Esophagus muscularis mucosa (tissue), 4 donors: ENCODE data around the gene CIT. TPM values are rescaled to one million over a fixed set of nuclear protein-coding genes. Genes with fewer than 3 reads are reported as not detected.

Experiments used
- DNase-seq: peaks from one replicate; pipeline ENCODE4 v3.0.0-alpha.2; 2017; ENCODE audit errors: extremely low spot score
- H3K27ac ChIP-seq, 4 donors: fragments of 200-600 bp; sonication (generic); replicated peaks in 1 of 4; 1 replicate in 3 of 4; 2 replicates in 1 of 4; pipeline ENCODE4 v1.5.1; 2016 to 2019; ENCODE audit warnings: mild to moderate bottlenecking in 1 of 4
- H3K27me3 ChIP-seq, 4 donors: fragments of 200-600 bp; sonication (generic); one replicate each; pipeline versions ENCODE4 v1.5.1 to v1.6.0; 2016 to 2019
- H3K36me3 ChIP-seq, 4 donors: fragments of 200-600 bp; sonication (generic); one replicate each; pipeline ENCODE4 v1.5.1; 2016 to 2019
- H3K4me1 ChIP-seq, 4 donors: fragments of 200-600 bp; sonication (generic); one replicate each; pipeline ENCODE4 v1.5.1; 2016 to 2019
- H3K4me3 ChIP-seq, 4 donors: fragments of 200-600 bp; sonication (generic); 1 replicate in 2 of 4; 2 replicates in 2 of 4; pipeline ENCODE4 v1.5.1; 2016 to 2019; ENCODE audit warnings: mild to moderate bottlenecking in 4 of 4, moderate library complexity in 1 of 4
- H3K9me3 ChIP-seq, 4 donors: fragments of 200-600 bp; sonication (generic); 1 replicate in 3 of 4; 2 replicates in 1 of 4; pipeline ENCODE4 v1.5.1; 2016 to 2019
- CTCF ChIP-seq, 3 experiments: fragments of 200-600 bp in 2 of 3; fragments of 450-650 bp in 1 of 3; sonication (generic) in 2 of 3; IDR thresholded peaks; one replicate each; pipeline ENCODE4 v1.5.1; 2017 to 2019; ENCODE audit warnings: antibody characterized with exemption in 3 of 3, mild to moderate bottlenecking in 2 of 3, moderate library complexity in 1 of 3
- EP300 ChIP-seq: sonication (generic); formaldehyde crosslinking; IDR thresholded peaks from one replicate; pipeline ENCODE4 v1.6.1; 2017; ENCODE audit warnings: antibody characterized with exemption
- POLR2A ChIP-seq: fragments of 450-650 bp; IDR thresholded peaks from one replicate; pipeline ENCODE4 v1.6.1; 2017; ENCODE audit warnings: antibody characterized with exemption, moderate library complexity, mild to moderate bottlenecking, low read depth
- POLR2AphosphoS5 ChIP-seq, 2 donors: sonication (generic); formaldehyde crosslinking; IDR thresholded peaks; one replicate each; pipeline ENCODE4 v1.6.1; 2017; ENCODE audit warnings: antibody characterized with exemption in 2 of 2
- WGBS: methylation state at CpG from one replicate; pipeline ENCODE4 v1.1.5; 2018; 5-methylcytosine and 5-hydroxymethylcytosine counted together
- intact Hi-C: fragments of 100-400 bp; cut with DNase I; formaldehyde crosslinking; loops from one replicate; pipeline ENCODE4 v1.15.1; 2023
- total RNA-seq, 4 donors: library from RNA; depleted of rRNA; stranded (reverse); fragments of >200 nt; gene quantifications; one replicate each; pipeline versions ENCODE4 v1.1.0 to v1.2.1, GENCODE V29; 2016

The CIT gene
- total RNA-seq, result 10 to 100 TPM in 1 of 4 donors, 1 to 10 TPM in 3; 5.1 to 14.8 (median 5.8) TPM

GRCh38 chr12:119876761-119877638, at the start of gene CIT:
Gene CIT (minus strand): TSS chr12:119877320. CDS start chr12:119876168, 1,152 bp downstream.
- no peaks in the 10 kb centered on the region for H3K9me3 ChIP-seq
- intact Hi-C loops, result no loop called here
- no peaks in the 10 kb centered on the region for H3K36me3 ChIP-seq
- peak within 1 kb of the TSS; percentile 64 to 85 (median 76) for H3K4me3 ChIP-seq
- no peak for TF ChIP-seq POLR2AphosphoS5 (IDR thresholded peaks at IDR 0.05)
- TF ChIP-seq EP300, result no peak
- TF ChIP-seq CTCF (IDR thresholded peaks at IDR 0.05), result no peak
- TF ChIP-seq POLR2A, result no peak
- H3K4me1 ChIP-seq, result peaks cover 0 to 16% (median 12%) of the 10 kb centered on the region in 4 donors
- DNase-seq, result peak; percentile 92
- H3K27ac ChIP-seq, result peak within 1 kb of the TSS in 1 of 4 donors; percentile 34
- H3K27me3 ChIP-seq, result no peaks in the 10 kb centered on the region
- 0% methylated on average over 21 of the region's 56 CpGs for WGBS

- intact Hi-C loops, result no loop called here
- Histone ChIP-seq H3K27ac (no peak overlapping the region), H3K36me3 (no peaks in the 10 kb centered on the region), H3K4me1 (no peaks in the 10 kb centered on the region), H3K4me3 (no peak overlapping the region), H3K27me3 (peaks cover 0 to 16% (median 0%) of the 10 kb centered on the region in 4 donors), H3K9me3 (no peaks in the 10 kb centered on the region)
- no peak for TF ChIP-seq POLR2AphosphoS5 (IDR thresholded peaks at IDR 0.05)
- TF ChIP-seq CTCF (IDR thresholded peaks at IDR 0.05), result no peak
- TF ChIP-seq EP300, result no peak
- TF ChIP-seq POLR2A, result no peak
- no peak for DNase-seq
These were observed 48.1 kb upstream of the CIT start for GRCh38 chr12:119925269-119925668.

GRCh38 chr12:119920064-119920463, 42.9 kb upstream of the CIT start:
- Histone ChIP-seq H3K27me3 (peaks cover 0 to 16% (median 0%) of the 10 kb centered on the region in 4 donors), H3K27ac (no peak overlapping the region), H3K36me3 (no peaks in the 10 kb centered on the region), H3K4me1 (no peaks in the 10 kb centered on the region), H3K9me3 (no peaks in the 10 kb centered on the region), H3K4me3 (no peak overlapping the region)
- intact Hi-C loops, result no loop called here
- no peak for TF ChIP-seq POLR2AphosphoS5 (IDR thresholded peaks at IDR 0.05)
- no peak for TF ChIP-seq CTCF (IDR thresholded peaks at IDR 0.05)
- TF ChIP-seq POLR2A, result no peak
- TF ChIP-seq EP300, result no peak
- no peak for DNase-seq
- 92% methylated on average over 6 of the region's 6 CpGs for WGBS

- intact Hi-C loops, result no loop called here
- no peaks in the 10 kb centered on the region for H3K9me3 ChIP-seq
- WGBS, result 83% methylated on average over 13 of the region's 13 CpGs
- DNase-seq, result no peak
- H3K27me3 ChIP-seq, result peaks cover 0 to 10% (median 0%) of the 10 kb centered on the region in 4 donors
- H3K4me1 ChIP-seq, result no peaks in the 10 kb centered on the region
- H3K4me3 ChIP-seq, result no peak overlapping the region
- H3K27ac ChIP-seq, result no peak overlapping the region
- H3K36me3 ChIP-seq, result no peaks in the 10 kb centered on the region
- TF ChIP-seq POLR2AphosphoS5 (IDR thresholded peaks at IDR 0.05) (no peak), EP300 (no peak), POLR2A (no peak), CTCF (IDR thresholded peaks at IDR 0.05) (no peak)
These were observed 38.9 kb upstream of the CIT start for GRCh38 chr12:119915894-119916510.
